GM19043 (cell line): Measurements from ENCODE around the gene PBX3.

Experiments
- ATAC-seq: cut with Tn5 transposase; IDR thresholded peaks from one replicate; pipeline ENCODE4 v1.9.1; 2021; ENCODE audit warnings: low read depth; ENCODE audit not compliant: unreplicated experiment

Gene PBX3

GRCh38 chr9:125897481-125897880 lies 150.3 kb downstream of the PBX3 start:
- no peak for ATAC-seq

- no peak for ATAC-seq
Measured at GRCh38 chr9:125902214-125902613, 155.0 kb downstream of the PBX3 start.

GRCh38 chr9:125902831-125903512 lies 155.8 kb downstream of the PBX3 start:
- ATAC-seq: no peak

- no peak for ATAC-seq
Measured at GRCh38 chr9:125904155-125904851, 157.1 kb downstream of the PBX3 start.

GRCh38 chr9:125906144-125906543 lies 159.0 kb downstream of the PBX3 start:
- ATAC-seq: no peak

GRCh38 chr9:125906893-125907292 lies 159.7 kb downstream of the PBX3 start:
- no peak for ATAC-seq

- ATAC-seq: no peak
Measured at GRCh38 chr9:125908136-125908535, 161.0 kb downstream of the PBX3 start.

- no peak for ATAC-seq
Measured at GRCh38 chr9:125908966-125909365, 161.8 kb downstream of the PBX3 start.

- no peak for ATAC-seq
Measured at GRCh38 chr9:125909459-125909858, 162.3 kb downstream of the PBX3 start.

- ATAC-seq: no peak
Measured at GRCh38 chr9:125910286-125910685, 163.1 kb downstream of the PBX3 start.

- no peak for ATAC-seq
Measured at GRCh38 chr9:125911861-125912644, 164.9 kb downstream of the PBX3 start.

GRCh38 chr9:125912667-125913066 lies 165.5 kb downstream of the PBX3 start:
- ATAC-seq: no peak

GRCh38 chr9:125913551-125913950 lies 166.4 kb downstream of the PBX3 start:
- ATAC-seq: no peak

- ATAC-seq: no peak
Measured at GRCh38 chr9:125914411-125914810, 167.2 kb downstream of the PBX3 start.

GRCh38 chr9:125915606-125916005 lies 168.4 kb downstream of the PBX3 start:
- ATAC-seq: no peak

- ATAC-seq: no peak
Measured at GRCh38 chr9:125919565-125919964, 172.4 kb downstream of the PBX3 start.

GRCh38 chr9:125920402-125920801 lies 173.2 kb downstream of the PBX3 start:
- ATAC-seq: no peak

- ATAC-seq: no peak
Measured at GRCh38 chr9:125922854-125923253, 175.7 kb downstream of the PBX3 start.

GRCh38 chr9:125924351-125924750 lies 177.2 kb downstream of the PBX3 start:
- no peak for ATAC-seq

- ATAC-seq: no peak
Measured at GRCh38 chr9:125926936-125927335, 179.8 kb downstream of the PBX3 start.

GRCh38 chr9:125929846-125930245 lies 182.7 kb downstream of the PBX3 start:
- no peak for ATAC-seq
